IMR-90 (cell line): Measurements from ENCODE around the gene NKG7. TPM values are rescaled to one million over a fixed set of nuclear protein-coding genes. Genes with fewer than 3 reads are reported as not detected.
"Not testable (repeated sequence)": the region's sequence is repeated elsewhere in the genome, so short reads cannot be mapped to it uniquely, and the experiment has no call there.

ENCODE experiments used
- ATAC-seq: fragments of 200-7000 bp; cut with Tn5 transposase; 2 replicates; pipeline ENCODE4 v1.9.1; 2020; ENCODE audit warnings: low read depth, mild to moderate bottlenecking, moderate library complexity
- BruUV-seq: library from RNA; stranded (reverse); fragments of 400-500 nt; replicated peaks from 2 replicates; lab custom pipeline; 2021; lab: Mats Ljungman, UMichigan
- CTCF ChIA-PET: fragments of 300-600 bp; formaldehyde crosslinking; extraction: SDS; loops from one replicate; lab custom pipeline; 2021; ENCODE audit warnings: antibody characterized with exemption; lab: Yijun Ruan, JAX
- POLR2A ChIA-PET: fragments of 300-600 bp; sonication (Branson Sonifier 250); formaldehyde crosslinking; loops from one replicate; lab custom pipeline; 2022; ENCODE audit warnings: antibody characterized with exemption; ENCODE audit not compliant: unreplicated experiment; lab: Charles Lee
- DNase-seq: peaks from one replicate; pipeline ENCODE4 v3.0.0; 2013
- H2AFZ ChIP-seq: replicated peaks from 2 replicates; pipeline ENCODE3; 2013; ENCODE audit warnings: low read length, mild to moderate bottlenecking; ENCODE audit not compliant: poor library complexity
- H2AK5ac ChIP-seq: 2 replicates; pipeline ENCODE4 v1.6.1; 2013; ENCODE audit warnings: low read depth, low read length, inconsistent platforms
- H2AK9ac ChIP-seq: replicated peaks from 2 replicates; pipeline ENCODE3; 2013; ENCODE audit warnings: mild to moderate bottlenecking, low read depth, low read length, moderate library complexity; ENCODE audit not compliant: poor library complexity
- H2BK120ac ChIP-seq: 2 replicates; pipeline ENCODE4 v1.6.1; 2013; ENCODE audit warnings: low read depth, low read length, inconsistent platforms
- H2BK15ac ChIP-seq: 3 replicates; pipeline ENCODE4 v1.6.1; 2013; ENCODE audit warnings: low read depth, low read length, inconsistent platforms
- H2BK20ac ChIP-seq: 2 replicates; pipeline ENCODE4 v1.6.1; 2013; ENCODE audit warnings: low read depth, mild to moderate bottlenecking, inconsistent platforms, low read length, moderate library complexity
- H2BK5ac ChIP-seq: 2 replicates; pipeline ENCODE4 v1.6.1; 2013; ENCODE audit warnings: mild to moderate bottlenecking, low read depth, low read length, inconsistent platforms; ENCODE audit not compliant: poor library complexity, severe bottlenecking
- H3K14ac ChIP-seq: replicated peaks from 2 replicates; pipeline ENCODE4 v1.6.1; 2013; ENCODE audit warnings: low read depth, low read length, inconsistent platforms
- H3K18ac ChIP-seq: 2 replicates; pipeline ENCODE4 v1.6.1; 2013; ENCODE audit warnings: low read depth, low read length, control low read depth
- H3K23ac ChIP-seq: 2 replicates; pipeline ENCODE4 v1.6.1; 2013; ENCODE audit warnings: low read depth, low read length, inconsistent platforms
- H3K27ac ChIP-seq: 2 replicates; pipeline ENCODE4 v1.5.1; 2013; ENCODE audit warnings: mild to moderate bottlenecking, control low read depth, low read length; ENCODE audit not compliant: insufficient read depth
- H3K27me3 ChIP-seq: 2 replicates; pipeline ENCODE4 v1.6.1; 2013; ENCODE audit warnings: low read length; ENCODE audit not compliant: control insufficient read depth, insufficient read depth
- H3K36me3 ChIP-seq: 2 replicates; pipeline ENCODE4 v1.6.1; 2013; ENCODE audit warnings: low read length, mixed read lengths; ENCODE audit not compliant: control insufficient read depth, insufficient read depth
- H3K4ac ChIP-seq: 2 replicates; pipeline ENCODE4 v1.6.1; 2013; ENCODE audit warnings: low read depth, low read length, inconsistent platforms
- H3K4me1 ChIP-seq: 2 replicates; pipeline ENCODE4 v1.6.1; 2013; ENCODE audit warnings: low read length, mixed read lengths; ENCODE audit not compliant: control insufficient read depth, insufficient read depth
- H3K4me2 ChIP-seq: 2 replicates; pipeline ENCODE4 v1.6.1; 2013; ENCODE audit warnings: low read depth, mild to moderate bottlenecking, control low read depth, low read length, moderate library complexity
- H3K4me3 ChIP-seq: 2 replicates; pipeline ENCODE4 v1.5.1; 2013; ENCODE audit warnings: low read depth, mild to moderate bottlenecking, control low read depth, low read length, moderate library complexity; ENCODE audit not compliant: insufficient read depth
- H3K56ac ChIP-seq: 2 replicates; pipeline ENCODE4 v1.6.1; 2013; ENCODE audit warnings: low read length, inconsistent platforms; ENCODE audit not compliant: insufficient read depth; ENCODE audit errors: extremely low read depth
- H3K79me1 ChIP-seq, 2 experiments: 2 replicates each; pipeline ENCODE4 v1.6.1; 2013; ENCODE audit warnings: low read length in 2 of 2, inconsistent platforms in 1 of 2, low read depth in 1 of 2
- H3K9ac ChIP-seq: 2 replicates; pipeline ENCODE4 v1.6.1; 2013; ENCODE audit warnings: low read depth, low read length, control low read depth
- H3K9me1 ChIP-seq: 2 replicates; pipeline ENCODE4 v1.6.1; 2013; ENCODE audit warnings: low read length, inconsistent platforms; ENCODE audit not compliant: insufficient read depth
- H3K9me3 ChIP-seq: 2 replicates; pipeline ENCODE4 v1.6.1; 2013; ENCODE audit warnings: low read length; ENCODE audit not compliant: control insufficient read depth, insufficient read depth
- H4K20me1 ChIP-seq: 2 replicates; pipeline ENCODE4 v1.6.1; 2013; ENCODE audit warnings: low read length, inconsistent platforms; ENCODE audit not compliant: insufficient read depth
- H4K5ac ChIP-seq: 2 replicates; pipeline ENCODE4 v1.6.1; 2013; ENCODE audit warnings: mild to moderate bottlenecking, low read depth, low read length, control low read depth
- H4K8ac ChIP-seq, 2 experiments: 2 replicates each; pipeline ENCODE4 v1.6.1; 2013; ENCODE audit warnings: low read depth in 2 of 2, low read length in 2 of 2, control low read depth in 1 of 2, inconsistent platforms in 1 of 2
- H4K91ac ChIP-seq: 2 replicates; pipeline ENCODE4 v1.6.1; 2013; ENCODE audit warnings: low read depth, low read length, inconsistent platforms; ENCODE audit not compliant: insufficient read depth
- WGBS, 2 experiments: methylation state at CpG; one replicate each; pipeline versions ENCODE4 v1.1.5 to v1.1.7; 2013; ENCODE audit warnings: missing lambda C conversion rate in 2 of 2; ENCODE audit not compliant: insufficient read length in 1 of 2; ENCODE audit errors: extremely low coverage in 2 of 2; 5-methylcytosine and 5-hydroxymethylcytosine counted together
- dilution Hi-C: fragments of 300-500 bp; cut with HindIII; formaldehyde crosslinking; loops from one replicate; pipeline ENCODE4 v1.14.3; 2018; ENCODE audit warnings: low sequenced_read_pairs; ENCODE audit not compliant: unreplicated experiment
- in situ Hi-C: fragments of 300-500 bp; cut with MboI; formaldehyde crosslinking; loops from 3 replicates; pipeline ENCODE4 v1.14.3; 2019; ENCODE audit warnings: low sequenced_read_pairs, inconsistent platforms, mixed read lengths
- intact Hi-C: fragments of 100-400 bp; cut with micrococcal nuclease; formaldehyde crosslinking; loops from 2 replicates; pipeline ENCODE4 v1.10.0; 2022
- polyA plus RNA-seq, 3 experiments: library from polyadenylated mRNA; depleted of rRNA; stranded (reverse); fragments of >200 nt; gene quantifications; 2 replicates each; pipeline ENCODE4 v1.2.3, GENCODE V29; 2012; ENCODE audit warnings: low replicate concordance in 1 of 3
- total RNA-seq: library from RNA; depleted of rRNA; stranded (reverse); fragments of >200 nt; gene quantifications from 2 replicates; pipeline ENCODE4 v1.2.3, GENCODE V29; 2012

NKG7 gene
- total and polyA plus RNA-seq, 2 of the 4 experiments (the other 2 are of a cell fraction) = not detected

- BruUV-seq, H2BK120ac ChIP-seq, intact Hi-C loops, H3K27me3 ChIP-seq, H3K9ac ChIP-seq, H4K8ac ChIP-seq, H4K20me1 ChIP-seq, H2BK5ac ChIP-seq, dilution Hi-C loops, H3K36me3 ChIP-seq, H3K27ac ChIP-seq, H3K4me3 ChIP-seq, H3K18ac ChIP-seq, H4K5ac ChIP-seq, H3K4me2 ChIP-seq, H2AK9ac ChIP-seq, DNase-seq, in situ Hi-C loops, H3K14ac ChIP-seq, POLR2A ChIA-PET, H2AK5ac ChIP-seq, ATAC-seq, H3K23ac ChIP-seq, H4K91ac ChIP-seq, H3K79me1 ChIP-seq, H3K56ac ChIP-seq, CTCF ChIA-PET, H2AFZ ChIP-seq, H3K4ac ChIP-seq, H3K9me3 ChIP-seq, H2BK20ac ChIP-seq, H3K9me1 ChIP-seq, H3K4me1 ChIP-seq, H2BK15ac ChIP-seq: not testable (repeated sequence)
- WGBS, 2 experiments = no CpG with 5 or more reads among the region's 15 CpGs
Observed at GRCh38 chr19:51416422-51416821, 44.0 kb upstream of the NKG7 start.
